Stimulated activated CD4-positive, alpha-beta T cell treated with anti-CD3 and anti-CD28 coated beads, Interleukin-1b, Interleukin-23, amount 100 ng/mL, for 4 hours (primary cell): ENCODE measurements around the gene RTN4RL1.

ENCODE experiments used
- DNase-seq, 2 donors: peaks; one replicate each; pipeline ENCODE4 v3.0.0-alpha.2; 2020; ENCODE audit warnings: low read depth in 2 of 2

RTN4RL1 gene

GRCh38 chr17:1948517-1948825, 76.7 kb downstream of the RTN4RL1 start:
- DNase-seq, result no peak

GRCh38 chr17:1947743-1948516, 77.2 kb downstream of the RTN4RL1 start:
- no peak for DNase-seq

- DNase-seq, result no peak
Observed at GRCh38 chr17:1947229-1947742, 77.8 kb downstream of the RTN4RL1 start.

- no peak for DNase-seq
Observed at GRCh38 chr17:1946021-1946932, 78.9 kb downstream of the RTN4RL1 start.

GRCh38 chr17:1945621-1946020, 79.5 kb downstream of the RTN4RL1 start:
- DNase-seq, result no peak

- DNase-seq, result no peak
Observed at GRCh38 chr17:1943436-1943831, 81.7 kb downstream of the RTN4RL1 start.

- no peak for DNase-seq
Observed at GRCh38 chr17:1942666-1943435, 82.3 kb downstream of the RTN4RL1 start.

- DNase-seq, result no peak
Observed at GRCh38 chr17:1942066-1942365, 83.1 kb downstream of the RTN4RL1 start.

GRCh38 chr17:1941272-1942065, 83.7 kb downstream of the RTN4RL1 start:
- no peak for DNase-seq

GRCh38 chr17:1940810-1941185, 84.3 kb downstream of the RTN4RL1 start:
- DNase-seq, result no peak

GRCh38 chr17:1939981-1940809, 84.9 kb downstream of the RTN4RL1 start:
- no peak for DNase-seq

GRCh38 chr17:1937461-1937860, 87.7 kb downstream of the RTN4RL1 start:
- DNase-seq, result no peak

GRCh38 chr17:1936766-1937165, 88.4 kb downstream of the RTN4RL1 start:
- DNase-seq, result no peak

GRCh38 chr17:1934901-1935300, 90.2 kb downstream of the RTN4RL1 start:
- no peak for DNase-seq

- no peak for DNase-seq
Observed at GRCh38 chr17:1933875-1934715, 91.0 kb downstream of the RTN4RL1 start.

GRCh38 chr17:1931844-1932579, 93.1 kb downstream of the RTN4RL1 start:
- DNase-seq, result no peak

GRCh38 chr17:1930337-1930645, 94.8 kb downstream of the RTN4RL1 start:
- DNase-seq, result no peak

- DNase-seq, result no peak
Observed at GRCh38 chr17:1928976-1929375, 96.2 kb downstream of the RTN4RL1 start.

- no peak for DNase-seq
Observed at GRCh38 chr17:1920948-1921351, 104.2 kb downstream of the RTN4RL1 start.
